ENCODE data around the gene CUL5.

Gene CUL5

DNA sequence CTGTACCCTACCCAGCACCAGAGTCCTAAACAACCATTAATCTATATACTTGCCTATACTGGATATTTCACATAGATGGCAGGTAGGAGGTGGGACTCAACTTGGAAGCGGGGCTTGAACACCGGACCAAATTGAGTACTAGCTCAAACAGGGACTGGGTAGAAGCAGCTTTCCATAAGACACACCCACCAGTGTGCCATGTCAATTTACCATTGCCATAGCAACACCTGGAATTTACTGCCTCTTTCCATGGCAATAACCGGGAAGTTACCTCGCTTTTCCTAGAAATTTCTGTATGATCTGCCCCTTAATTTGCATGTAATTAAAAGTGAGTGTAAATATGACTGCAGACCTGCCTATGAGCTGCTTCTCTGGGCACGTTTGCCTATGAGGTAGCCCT lies 38.6 kb upstream of the CUL5 start:
- no peaks in the 10 kb centered on the region for H3K4me1 ChIP-seq
- H3K9me3 ChIP-seq = no peaks in the 10 kb centered on the region
- no peak overlapping the region for H3K4me3 ChIP-seq
- no peaks in the 10 kb centered on the region for H3K36me3 ChIP-seq
- DNase-seq = no peak
- no peak overlapping the region for H3K27ac ChIP-seq
- intact Hi-C loops (cut with DNase I; ENCODE audit: low total_unique reads) = no loop called here
- no peak for TF ChIP-seq CTCF (IDR thresholded peaks at IDR 0.05)
- peaks cover 0 to 3% of the 10 kb centered on the region in 2 donors for H3K27me3 ChIP-seq

GRCh38 chr11:107973641-107974040 lies 35.1 kb upstream of the CUL5 start:
- no peak for TF ChIP-seq CTCF (IDR thresholded peaks at IDR 0.05)
- DNase-seq = no peak
- H3K27me3 ChIP-seq = peaks cover 0 to 3% of the 10 kb centered on the region in 2 donors
- H3K4me1 ChIP-seq = no peaks in the 10 kb centered on the region
- intact Hi-C loops (cut with DNase I; ENCODE audit: low total_unique reads) = no loop called here
- no peaks in the 10 kb centered on the region for H3K9me3 ChIP-seq
- H3K36me3 ChIP-seq = no peaks in the 10 kb centered on the region
- H3K27ac ChIP-seq = no peak overlapping the region
- H3K4me3 ChIP-seq = no peak overlapping the region

DNA sequence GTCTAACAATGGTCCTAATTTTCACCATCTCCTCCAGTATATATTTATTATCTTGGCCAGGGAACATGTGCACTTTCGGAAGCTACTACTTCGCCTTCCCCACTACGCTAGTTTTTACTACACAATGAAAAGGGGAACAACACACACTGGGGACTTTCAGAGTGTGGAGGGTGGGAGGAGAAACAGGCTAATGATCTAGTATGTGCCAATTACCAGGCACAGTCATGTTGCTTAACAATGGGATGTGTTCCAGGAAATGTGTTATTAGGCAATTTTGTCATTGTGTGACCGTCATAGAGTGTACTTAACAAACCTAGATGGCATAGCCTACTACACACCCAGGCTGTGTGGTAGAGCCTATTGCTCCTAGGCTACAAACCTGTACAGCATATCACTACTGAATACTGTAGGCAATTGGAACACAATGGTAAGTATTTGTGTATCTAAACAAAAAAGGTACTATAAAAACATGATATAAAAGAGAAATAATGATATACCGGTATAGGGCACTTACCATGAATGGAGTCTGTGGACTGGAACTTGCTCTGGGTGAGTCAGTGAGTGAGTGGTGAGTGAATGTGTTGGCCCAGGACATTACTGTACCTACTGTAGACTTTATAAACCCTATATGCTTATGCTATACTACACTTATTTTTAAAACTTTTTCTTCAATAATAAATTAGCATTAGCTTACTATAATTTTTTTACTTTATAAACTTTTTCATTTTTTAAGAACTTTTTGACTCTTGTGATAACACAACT lies 20.1 kb upstream of the CUL5 start:
- TF ChIP-seq CTCF (IDR thresholded peaks at IDR 0.05) = no peak
- Histone ChIP-seq H3K4me3 (no peak overlapping the region), H3K27me3 (no peaks in the 10 kb centered on the region), H3K27ac (no peak overlapping the region), H3K9me3 (no peaks in the 10 kb centered on the region), H3K4me1 (no peaks in the 10 kb centered on the region), H3K36me3 (no peaks in the 10 kb centered on the region)
- no peak for DNase-seq
- intact Hi-C loops (cut with DNase I; ENCODE audit: low total_unique reads) = no loop called here

DNA sequence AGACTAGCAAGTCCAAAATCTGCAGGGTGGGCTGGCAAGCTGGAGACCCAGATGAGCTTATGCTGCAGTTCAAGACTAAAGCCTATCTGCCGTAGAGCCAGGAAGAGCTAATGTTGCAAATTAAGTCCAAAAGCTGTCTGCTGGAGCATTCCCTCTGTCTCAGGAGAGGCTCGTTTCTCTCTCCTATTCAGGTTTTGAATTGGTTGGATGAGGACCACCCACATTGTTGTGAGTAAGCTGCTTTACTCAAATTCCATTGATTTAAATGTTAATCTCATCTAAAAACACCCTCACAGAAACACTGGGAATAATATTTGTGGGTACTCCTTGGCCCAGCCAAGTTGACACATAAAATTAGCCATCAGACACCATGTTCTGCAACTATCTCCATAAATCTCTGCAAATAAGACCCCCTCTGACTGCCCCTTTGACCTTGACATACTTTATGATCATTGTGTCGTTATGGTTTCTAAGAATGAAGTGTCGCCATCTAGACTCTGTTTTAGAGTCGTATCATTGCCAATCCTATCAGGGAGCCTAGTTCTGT lies 16.8 kb upstream of the CUL5 start:
- Histone ChIP-seq H3K9me3 (no peaks in the 10 kb centered on the region), H3K4me1 (no peaks in the 10 kb centered on the region), H3K27me3 (no peaks in the 10 kb centered on the region), H3K4me3 (no peak overlapping the region), H3K27ac (no peak overlapping the region), H3K36me3 (no peaks in the 10 kb centered on the region)
- no peak for TF ChIP-seq CTCF (IDR thresholded peaks at IDR 0.05)
- intact Hi-C loops (cut with DNase I; ENCODE audit: low total_unique reads) = no loop called here
- DNase-seq = no peak

- H3K9me3 ChIP-seq = no peaks in the 10 kb centered on the region
- no peak overlapping the region for H3K27ac ChIP-seq
- no peak for TF ChIP-seq CTCF (IDR thresholded peaks at IDR 0.05)
- no peaks in the 10 kb centered on the region for H3K27me3 ChIP-seq
- no peaks in the 10 kb centered on the region for H3K36me3 ChIP-seq
- H3K4me1 ChIP-seq = no peaks in the 10 kb centered on the region
- DNase-seq = no peak
- intact Hi-C loops (cut with DNase I; ENCODE audit: low total_unique reads) = no loop called here
- no peak overlapping the region for H3K4me3 ChIP-seq
Observed at GRCh38 chr11:107996006-107996776, 12.5 kb upstream of the CUL5 start.
